Neural cell (in vitro differentiated cells): ENCODE data around the gene PCDHGA12.
"Not testable (repeated sequence)": the region's sequence is repeated elsewhere in the genome, so short reads cannot be mapped to it uniquely, and the experiment has no call there.

Experiments used
- EZH2 ChIP-seq: fragments of 200-600, 300-800 bp; shearing (Covaris generic), sonication (generic); IDR thresholded peaks from 2 replicates; pipeline ENCODE4 v1.6.1; 2014; ENCODE audit warnings: antibody characterized with exemption, low read length, borderline replicate concordance, mild to moderate bottlenecking; ENCODE audit not compliant: insufficient read depth, poor library complexity, severe bottlenecking
- MXI1 ChIP-seq: fragments of 450-650 bp; conservative IDR thresholded peaks from 2 replicates; pipeline ENCODE4 v1.6.1; 2014; ENCODE audit warnings: antibody characterized with exemption, mild to moderate bottlenecking; ENCODE audit not compliant: poor library complexity, severe bottlenecking
- POLR2AphosphoS5 ChIP-seq: IDR thresholded peaks from 2 replicates; pipeline ENCODE4 v1.6.1; 2012
- SMC3 ChIP-seq: fragments of 450-650 bp; conservative IDR thresholded peaks from 2 replicates; pipeline ENCODE4 v1.6.1; 2014; ENCODE audit warnings: antibody characterized with exemption, mild to moderate bottlenecking, moderate library complexity; ENCODE audit not compliant: poor library complexity
- TAF1 ChIP-seq: IDR thresholded peaks from 2 replicates; pipeline ENCODE4 v1.6.1; 2012; ENCODE audit warnings: low read depth
- TF ChIP-seq, protein P1 (sequence below): fragments of 450-650 bp; IDR thresholded peaks from 2 replicates; pipeline ENCODE4 v1.5.1; 2014; ENCODE audit warnings: antibody characterized with exemption, mild to moderate bottlenecking, moderate library complexity; ENCODE audit not compliant: poor library complexity, severe bottlenecking
- TF ChIP-seq, protein P2 (sequence below): IDR thresholded peaks from 2 replicates; pipeline ENCODE4 v1.6.1; 2012; ENCODE audit warnings: borderline replicate concordance

DNA sequence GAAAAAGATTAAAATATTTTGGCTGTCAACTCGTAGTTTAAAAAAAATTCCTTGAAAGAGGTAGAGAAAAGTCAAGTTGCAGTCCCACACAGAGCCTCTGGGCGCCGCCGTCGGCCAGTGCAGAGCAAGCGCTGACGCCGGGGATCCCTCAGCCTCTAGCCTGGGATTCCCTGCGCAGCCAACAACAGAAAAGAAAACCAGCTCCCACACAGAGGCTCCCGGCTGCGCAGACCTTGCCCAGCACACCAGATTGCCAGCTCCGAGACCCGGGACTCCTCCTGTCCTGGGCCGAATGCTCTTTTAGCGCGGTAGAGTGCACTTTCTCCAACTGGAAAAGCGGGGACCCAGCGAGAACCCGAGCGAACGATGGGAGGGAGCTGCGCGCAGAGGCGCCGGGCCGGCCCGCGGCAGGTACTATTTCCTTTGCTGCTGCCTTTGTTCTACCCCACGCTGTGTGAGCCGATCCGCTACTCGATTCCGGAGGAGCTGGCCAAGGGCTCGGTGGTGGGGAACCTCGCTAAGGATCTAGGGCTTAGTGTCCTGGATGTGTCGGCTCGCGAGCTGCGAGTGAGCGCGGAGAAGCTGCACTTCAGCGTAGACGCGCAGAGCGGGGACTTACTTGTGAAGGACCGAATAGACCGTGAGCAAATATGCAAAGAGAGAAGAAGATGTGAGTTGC lies 12.7 kb upstream of the PCDHGA12 start, which contains the start of gene PCDHGB7:
- TF ChIP-seq, protein P1, sequence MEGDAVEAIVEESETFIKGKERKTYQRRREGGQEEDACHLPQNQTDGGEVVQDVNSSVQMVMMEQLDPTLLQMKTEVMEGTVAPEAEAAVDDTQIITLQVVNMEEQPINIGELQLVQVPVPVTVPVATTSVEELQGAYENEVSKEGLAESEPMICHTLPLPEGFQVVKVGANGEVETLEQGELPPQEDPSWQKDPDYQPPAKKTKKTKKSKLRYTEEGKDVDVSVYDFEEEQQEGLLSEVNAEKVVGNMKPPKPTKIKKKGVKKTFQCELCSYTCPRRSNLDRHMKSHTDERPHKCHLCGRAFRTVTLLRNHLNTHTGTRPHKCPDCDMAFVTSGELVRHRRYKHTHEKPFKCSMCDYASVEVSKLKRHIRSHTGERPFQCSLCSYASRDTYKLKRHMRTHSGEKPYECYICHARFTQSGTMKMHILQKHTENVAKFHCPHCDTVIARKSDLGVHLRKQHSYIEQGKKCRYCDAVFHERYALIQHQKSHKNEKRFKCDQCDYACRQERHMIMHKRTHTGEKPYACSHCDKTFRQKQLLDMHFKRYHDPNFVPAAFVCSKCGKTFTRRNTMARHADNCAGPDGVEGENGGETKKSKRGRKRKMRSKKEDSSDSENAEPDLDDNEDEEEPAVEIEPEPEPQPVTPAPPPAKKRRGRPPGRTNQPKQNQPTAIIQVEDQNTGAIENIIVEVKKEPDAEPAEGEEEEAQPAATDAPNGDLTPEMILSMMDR = peak; percentile 55
- TF ChIP-seq POLR2AphosphoS5 = peak; percentile 13
- TF ChIP-seq SMC3 = peak; percentile 50
- not testable (repeated sequence) for TF ChIP-seq EZH2, TAF1, MXI1
- TF ChIP-seq, protein P2, sequence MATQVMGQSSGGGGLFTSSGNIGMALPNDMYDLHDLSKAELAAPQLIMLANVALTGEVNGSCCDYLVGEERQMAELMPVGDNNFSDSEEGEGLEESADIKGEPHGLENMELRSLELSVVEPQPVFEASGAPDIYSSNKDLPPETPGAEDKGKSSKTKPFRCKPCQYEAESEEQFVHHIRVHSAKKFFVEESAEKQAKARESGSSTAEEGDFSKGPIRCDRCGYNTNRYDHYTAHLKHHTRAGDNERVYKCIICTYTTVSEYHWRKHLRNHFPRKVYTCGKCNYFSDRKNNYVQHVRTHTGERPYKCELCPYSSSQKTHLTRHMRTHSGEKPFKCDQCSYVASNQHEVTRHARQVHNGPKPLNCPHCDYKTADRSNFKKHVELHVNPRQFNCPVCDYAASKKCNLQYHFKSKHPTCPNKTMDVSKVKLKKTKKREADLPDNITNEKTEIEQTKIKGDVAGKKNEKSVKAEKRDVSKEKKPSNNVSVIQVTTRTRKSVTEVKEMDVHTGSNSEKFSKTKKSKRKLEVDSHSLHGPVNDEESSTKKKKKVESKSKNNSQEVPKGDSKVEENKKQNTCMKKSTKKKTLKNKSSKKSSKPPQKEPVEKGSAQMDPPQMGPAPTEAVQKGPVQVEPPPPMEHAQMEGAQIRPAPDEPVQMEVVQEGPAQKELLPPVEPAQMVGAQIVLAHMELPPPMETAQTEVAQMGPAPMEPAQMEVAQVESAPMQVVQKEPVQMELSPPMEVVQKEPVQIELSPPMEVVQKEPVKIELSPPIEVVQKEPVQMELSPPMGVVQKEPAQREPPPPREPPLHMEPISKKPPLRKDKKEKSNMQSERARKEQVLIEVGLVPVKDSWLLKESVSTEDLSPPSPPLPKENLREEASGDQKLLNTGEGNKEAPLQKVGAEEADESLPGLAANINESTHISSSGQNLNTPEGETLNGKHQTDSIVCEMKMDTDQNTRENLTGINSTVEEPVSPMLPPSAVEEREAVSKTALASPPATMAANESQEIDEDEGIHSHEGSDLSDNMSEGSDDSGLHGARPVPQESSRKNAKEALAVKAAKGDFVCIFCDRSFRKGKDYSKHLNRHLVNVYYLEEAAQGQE = not testable (repeated sequence)
